ENCODE results near the gene ULK3. TPM values are rescaled to one million over a fixed set of nuclear protein-coding genes. Genes with fewer than 3 reads are reported as not detected.
A peak's percentile ranks its signal among the peaks of the same experiment; 100 is the strongest.

Gene ULK3
- total RNA-seq, 1 donor from 2014 or later = 42.1 TPM

DNA sequence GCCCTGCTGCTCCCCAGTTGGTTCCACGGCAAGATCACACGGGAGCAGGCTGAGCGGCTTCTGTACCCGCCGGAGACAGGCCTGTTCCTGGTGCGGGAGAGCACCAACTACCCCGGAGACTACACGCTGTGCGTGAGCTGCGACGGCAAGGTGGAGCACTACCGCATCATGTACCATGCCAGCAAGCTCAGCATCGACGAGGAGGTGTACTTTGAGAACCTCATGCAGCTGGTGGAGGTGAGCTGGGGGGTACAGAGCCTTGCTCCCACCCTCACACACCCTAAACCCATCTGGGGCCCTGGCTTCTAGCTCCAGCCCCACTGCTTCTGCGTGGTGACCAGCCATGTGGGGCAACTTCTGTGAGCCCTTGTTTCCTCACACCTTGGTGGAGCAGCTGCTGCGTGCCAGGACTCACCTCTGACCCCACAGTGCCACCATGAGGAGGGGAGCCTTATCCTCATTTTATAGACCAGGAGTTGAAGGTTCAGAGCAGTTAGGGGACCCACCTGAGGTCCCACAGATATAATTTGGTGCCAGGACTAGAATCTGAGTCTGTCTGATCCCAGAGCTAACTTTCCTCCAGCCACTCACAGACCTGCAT lies 43.6 kb downstream of the ULK3 start:
- no peak for DNase-seq (ENCODE audit: low spot score)

DNA sequence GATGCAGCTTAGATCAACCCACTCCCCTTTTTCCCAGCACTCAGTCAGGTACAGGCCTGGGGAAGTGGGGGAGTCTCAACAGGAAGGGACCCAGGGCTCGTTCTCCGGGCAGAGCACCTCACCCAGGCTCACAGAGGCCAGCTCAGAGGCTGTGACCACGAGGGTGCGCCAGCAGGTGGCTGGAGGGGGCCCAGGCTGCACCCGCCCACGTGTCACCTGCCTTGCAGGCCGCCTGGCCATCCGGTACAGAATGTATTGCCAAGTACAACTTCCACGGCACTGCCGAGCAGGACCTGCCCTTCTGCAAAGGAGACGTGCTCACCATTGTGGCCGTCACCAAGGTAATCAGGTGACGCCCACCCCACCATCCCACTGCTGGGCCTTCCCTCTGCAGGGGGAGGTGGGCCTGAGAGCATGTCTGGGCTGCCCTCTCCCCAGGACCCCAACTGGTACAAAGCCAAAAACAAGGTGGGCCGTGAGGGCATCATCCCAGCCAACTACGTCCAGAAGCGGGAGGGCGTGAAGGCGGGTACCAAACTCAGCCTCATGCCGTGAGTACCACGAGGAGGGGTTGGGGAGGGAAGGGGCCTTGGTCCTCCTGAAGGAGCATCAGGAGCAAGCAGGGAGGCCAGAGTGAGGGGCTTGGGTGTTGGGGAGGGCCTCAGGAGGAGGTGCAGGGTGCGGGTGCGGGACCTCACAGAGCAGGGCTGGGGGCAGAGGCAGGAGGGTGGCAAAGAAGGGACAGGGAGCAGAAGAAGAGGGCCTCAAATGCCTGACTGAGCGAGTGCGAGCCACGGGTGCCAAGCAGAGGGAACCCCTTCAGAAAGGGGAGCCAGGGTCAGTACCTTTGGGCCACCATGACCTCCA lies 44.3 kb downstream of the ULK3 start:
- DNase-seq (ENCODE audit: low spot score) = no peak

DNA sequence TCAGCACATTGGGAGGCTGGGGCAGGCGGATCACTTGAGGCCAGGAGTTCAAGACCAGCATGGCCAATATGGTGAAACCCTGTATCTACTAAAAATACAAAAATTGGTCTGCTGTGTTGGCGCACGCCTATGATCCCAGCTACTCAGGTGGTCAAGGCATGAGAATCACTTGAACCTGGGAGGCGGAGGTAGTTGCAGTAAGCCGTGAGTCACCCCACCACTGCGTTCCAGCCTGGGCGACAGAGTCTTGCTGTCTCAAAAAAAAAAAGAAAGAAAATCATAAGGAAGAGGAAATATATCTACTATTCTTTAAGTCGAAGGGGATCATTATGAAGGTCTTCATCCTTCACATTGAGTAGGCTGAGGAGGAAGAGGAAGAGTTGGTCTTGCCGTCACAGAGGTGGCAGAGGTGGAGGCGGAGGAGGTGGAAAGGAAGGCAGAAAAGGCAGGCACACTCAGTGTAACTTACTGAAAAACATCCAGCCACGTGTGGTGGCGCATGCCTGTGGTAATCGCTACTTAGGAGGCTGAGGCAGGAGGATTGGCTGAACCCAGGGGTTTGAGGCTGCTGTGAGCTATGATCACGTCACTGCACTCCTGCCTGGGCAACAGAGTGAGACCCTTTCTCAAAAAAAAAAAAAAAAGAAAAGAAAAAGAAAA lies 46.9 kb downstream of the ULK3 start:
- no peak for DNase-seq (ENCODE audit: low spot score)

- DNase-seq (ENCODE audit: low spot score) = no peak
These were observed 48.0 kb downstream of the ULK3 start for GRCh38 chr15:74794970-74795349.

DNA sequence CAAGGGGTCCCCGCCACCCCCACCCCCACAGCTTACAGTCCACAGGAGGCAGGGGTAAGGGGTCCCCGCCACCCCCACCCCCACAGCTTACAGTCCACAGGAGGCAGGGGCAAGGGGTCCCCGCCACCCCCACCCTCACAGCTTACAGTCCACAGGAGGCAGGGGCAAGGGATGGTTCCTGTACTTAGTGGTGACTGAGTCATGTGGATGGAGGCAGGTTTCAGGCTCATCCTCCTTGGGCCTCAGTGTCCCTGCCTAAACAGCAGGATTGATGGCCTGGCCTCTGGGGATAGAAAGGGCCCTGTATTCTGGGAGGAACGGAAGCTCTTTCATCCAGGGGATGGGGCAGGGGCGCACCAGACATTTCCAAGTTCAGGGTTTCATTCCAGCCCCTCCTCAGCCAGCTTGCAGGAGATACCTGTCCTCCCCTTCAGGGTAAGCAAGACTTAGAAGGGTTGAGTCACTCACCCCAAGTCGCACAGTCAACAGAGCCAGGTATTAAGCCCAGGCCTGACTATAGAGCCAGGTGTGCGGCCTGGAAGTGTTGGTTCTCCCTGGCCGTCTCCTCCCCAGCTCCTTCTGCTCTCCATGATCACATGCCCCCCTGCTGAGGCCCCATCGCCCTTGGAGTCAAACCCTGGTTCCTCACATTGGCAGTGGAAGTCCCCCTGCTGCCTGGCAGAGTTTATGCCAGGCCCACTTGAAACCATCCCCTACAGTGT lies 48.5 kb downstream of the ULK3 start:
- no peak for DNase-seq (ENCODE audit: low spot score)

GRCh38 chr15:74793135-74794028 lies 49.6 kb downstream of the ULK3 start:
- no peak for DNase-seq (ENCODE audit: low spot score)

GRCh38 chr15:74792227-74793016 lies 50.5 kb downstream of the ULK3 start:
- no peak for DNase-seq (ENCODE audit: low spot score)

DNA sequence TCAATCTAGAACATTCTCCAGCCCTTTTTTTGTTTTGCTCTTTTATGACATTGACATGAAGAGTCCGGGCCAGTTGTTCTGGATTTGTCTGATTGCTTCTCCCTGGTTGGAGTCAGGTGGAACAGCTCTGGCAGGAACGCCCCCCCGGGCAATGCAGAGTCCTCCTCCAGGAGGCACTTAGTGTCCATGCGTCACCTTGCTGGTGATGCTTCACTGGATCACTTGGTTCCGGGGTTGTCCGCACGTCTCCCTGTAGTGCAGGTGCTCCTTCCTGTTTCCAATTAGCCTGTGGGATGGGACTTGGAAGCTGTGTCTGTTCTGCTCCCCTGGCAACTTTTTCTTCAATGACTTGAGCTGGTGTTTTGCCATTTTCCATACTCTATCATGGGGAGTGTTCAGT lies 51.3 kb downstream of the ULK3 start:
- no peak for DNase-seq (ENCODE audit: low spot score)

GRCh38 chr15:74791007-74791406 lies 51.9 kb downstream of the ULK3 start:
- no peak for DNase-seq (ENCODE audit: low spot score)

DNA sequence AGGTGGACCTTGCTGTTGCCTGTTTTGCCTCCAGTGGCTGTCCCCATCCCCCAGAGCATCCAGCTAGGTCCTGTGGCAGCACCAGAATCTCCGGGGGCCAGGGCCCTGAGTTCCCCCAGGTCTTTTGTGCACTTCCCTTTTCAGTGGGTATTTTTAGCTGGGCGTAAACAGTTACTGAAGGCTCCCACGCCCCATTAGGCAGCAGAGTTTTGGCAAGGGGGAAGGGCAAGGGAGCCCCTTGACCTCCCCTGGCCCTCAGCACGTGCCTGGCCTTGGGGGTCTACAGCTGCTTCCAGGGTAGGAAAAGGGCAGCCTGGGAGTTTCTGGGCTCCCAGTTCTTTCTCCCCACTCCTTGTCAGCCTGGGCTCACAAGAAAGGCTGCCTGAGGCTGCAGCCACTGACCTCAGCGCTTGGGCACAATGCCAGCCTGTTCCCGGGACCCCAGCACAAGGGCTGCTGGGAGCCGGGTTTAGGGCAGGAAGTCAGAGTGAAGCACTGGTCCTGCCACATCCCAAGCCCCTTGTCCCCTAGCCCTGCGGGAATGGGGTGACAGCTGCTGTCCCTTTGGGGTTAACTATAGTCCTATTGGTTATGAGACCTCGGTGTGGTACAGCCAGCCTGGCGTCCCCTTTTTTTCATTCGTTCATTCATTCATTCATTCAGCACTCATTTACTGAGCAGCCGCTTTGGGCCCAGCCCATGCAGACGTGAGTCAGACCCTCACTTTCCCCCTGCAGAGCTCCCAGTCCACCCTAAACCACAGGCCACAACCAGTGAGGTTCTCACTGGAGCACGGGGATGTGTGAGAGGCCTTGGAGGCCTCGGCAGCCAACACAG lies 52.7 kb downstream of the ULK3 start:
- DNase-seq (ENCODE audit: low spot score) = no peak

DNA sequence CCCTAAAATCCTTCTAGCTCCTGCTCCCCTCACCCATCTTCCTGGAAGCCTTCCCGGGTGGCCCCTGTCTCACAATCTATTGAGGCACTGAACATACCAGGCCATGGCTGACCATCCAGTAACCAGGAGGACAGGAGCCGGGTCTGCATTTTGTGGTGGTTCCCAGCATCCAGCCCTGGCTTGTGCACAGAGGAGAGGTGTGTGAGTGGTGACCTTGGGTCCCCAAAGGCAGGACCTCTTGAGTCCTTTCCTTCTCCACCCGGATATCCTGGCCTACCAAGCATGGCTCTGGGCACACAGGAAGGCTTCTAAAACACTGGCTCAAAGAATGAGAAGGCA lies 53.2 kb downstream of the ULK3 start:
- no peak for DNase-seq (ENCODE audit: low spot score)

GRCh38 chr15:74789171-74789631 lies 53.8 kb downstream of the ULK3 start:
- DNase-seq (ENCODE audit: low spot score) = no peak

DNA sequence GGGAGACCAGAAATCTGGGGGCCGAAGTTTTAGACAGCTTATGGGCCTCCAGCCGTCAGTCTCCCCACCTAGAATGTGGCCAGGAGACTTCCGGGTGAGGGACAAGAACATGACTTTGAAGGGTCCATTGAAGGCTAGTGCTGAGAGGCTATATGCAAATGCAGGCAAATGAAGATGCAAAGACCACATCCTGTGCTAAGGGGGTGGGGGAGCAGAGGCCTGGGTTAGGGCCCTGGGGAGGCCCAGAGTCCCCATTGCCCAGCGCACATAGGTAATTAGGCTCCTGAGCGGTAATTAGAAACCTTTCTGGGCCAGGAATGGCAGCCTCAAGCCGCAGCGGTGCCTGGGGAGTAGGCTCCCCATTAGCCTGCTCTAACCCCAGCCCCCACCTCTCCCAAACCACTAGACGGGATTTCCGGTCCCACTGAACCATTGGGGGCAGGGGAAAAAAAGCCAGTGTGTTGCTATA lies 54.2 kb downstream of the ULK3 start:
- no peak for DNase-seq (ENCODE audit: low spot score)

GRCh38 chr15:74788042-74788682 lies 54.8 kb downstream of the ULK3 start:
- no peak for DNase-seq (ENCODE audit: low spot score)

- DNase-seq (ENCODE audit: low spot score) = peak; percentile 77
These were observed 55.5 kb downstream of the ULK3 start for GRCh38 chr15:74787251-74788041.

GRCh38 chr15:74786551-74787165 lies 56.3 kb downstream of the ULK3 start:
- DNase-seq (ENCODE audit: low spot score) = no peak

Data from mucosa of gallbladder (tissue), 1 donor.